DMS114 treated with DMSO at 0.1 percent for 48 hours (cell line): ENCODE results near the gene MELK.

ENCODE experiments used
- DNase-seq: peaks from one replicate; lab custom pipeline; 2025; ENCODE audit not compliant: unreplicated experiment; lab: John Stamatoyannopoulos, UW

The MELK gene

GRCh38 chr9:36665921-36666431, 93.3 kb downstream of the MELK start:
- DNase-seq: no peak

GRCh38 chr9:36671561-36671960, 98.9 kb downstream of the MELK start:
- DNase-seq: no peak

DNA sequence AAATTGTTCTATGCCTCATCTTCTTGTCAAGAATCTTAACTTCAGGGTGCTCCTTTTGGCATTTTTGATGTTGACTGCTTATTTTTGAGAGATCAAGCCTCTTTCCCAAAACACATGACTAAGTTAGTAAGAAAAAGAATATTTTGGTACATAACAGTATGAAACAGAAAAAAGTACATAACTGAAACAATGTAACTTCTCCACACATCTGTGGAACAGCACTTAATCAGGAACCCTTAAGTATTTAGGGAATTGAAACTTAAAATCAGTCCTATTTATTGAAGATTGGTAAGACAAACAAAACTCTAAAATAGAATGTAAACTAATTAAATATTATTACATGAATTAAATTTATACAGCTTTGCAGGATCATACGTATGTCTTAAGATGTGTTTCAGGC, 103.4 kb downstream of the MELK start:
- DNase-seq: no peak

DNA sequence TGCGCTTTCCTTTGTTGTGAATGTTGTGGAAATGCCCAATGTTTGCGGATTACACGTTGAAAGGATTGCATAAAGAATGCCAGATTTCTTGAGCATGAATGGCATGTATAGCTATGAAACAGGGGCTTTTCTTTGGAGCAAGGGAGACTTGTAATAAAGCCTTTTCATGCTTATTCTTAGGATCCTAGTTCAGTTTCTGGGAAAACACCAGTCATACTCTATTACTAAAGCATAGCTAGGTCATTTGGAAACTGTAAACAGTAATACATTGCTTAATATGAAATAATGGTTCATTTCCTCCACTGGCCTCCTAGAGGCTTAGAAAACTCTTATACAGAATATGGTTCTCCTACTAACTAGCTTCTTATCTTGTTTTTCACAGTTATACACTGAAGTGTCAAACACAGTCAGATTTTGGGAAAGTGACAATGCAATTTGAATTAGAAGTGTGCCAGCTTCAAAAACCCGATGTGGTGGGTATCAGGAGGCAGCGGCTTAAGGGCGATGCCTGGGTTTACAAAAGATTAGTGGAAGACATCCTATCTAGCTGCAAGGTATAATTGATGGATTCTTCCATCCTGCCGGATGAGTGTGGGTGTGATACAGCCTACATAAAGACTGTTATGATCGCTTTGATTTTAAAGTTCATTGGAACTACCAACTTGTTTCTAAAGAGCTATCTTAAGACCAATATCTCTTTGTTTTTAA, 104.2 kb downstream of the MELK start:
- no peak for DNase-seq

- no peak for DNase-seq
Measured at GRCh38 chr9:36677611-36678010, 104.9 kb downstream of the MELK start.

DNA sequence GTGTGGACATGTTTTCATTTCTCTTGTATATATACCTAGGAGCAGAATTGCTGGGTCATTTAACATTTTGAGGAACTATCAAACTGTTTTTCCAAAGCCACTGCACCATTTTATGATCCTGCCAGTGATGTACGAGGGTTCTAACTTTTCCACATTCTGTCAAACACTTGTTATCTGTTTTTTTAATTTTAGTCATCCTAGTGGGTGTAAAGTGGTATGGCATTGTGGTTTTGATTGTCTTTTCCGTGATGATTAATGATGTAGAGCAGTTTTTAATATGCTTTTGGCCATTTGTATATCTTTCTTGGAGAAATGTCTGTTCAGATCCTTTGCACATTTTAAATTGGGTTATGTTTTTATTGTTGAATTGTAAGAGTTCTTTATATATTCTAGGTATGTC, 107.0 kb downstream of the MELK start:
- DNase-seq: no peak

DNA sequence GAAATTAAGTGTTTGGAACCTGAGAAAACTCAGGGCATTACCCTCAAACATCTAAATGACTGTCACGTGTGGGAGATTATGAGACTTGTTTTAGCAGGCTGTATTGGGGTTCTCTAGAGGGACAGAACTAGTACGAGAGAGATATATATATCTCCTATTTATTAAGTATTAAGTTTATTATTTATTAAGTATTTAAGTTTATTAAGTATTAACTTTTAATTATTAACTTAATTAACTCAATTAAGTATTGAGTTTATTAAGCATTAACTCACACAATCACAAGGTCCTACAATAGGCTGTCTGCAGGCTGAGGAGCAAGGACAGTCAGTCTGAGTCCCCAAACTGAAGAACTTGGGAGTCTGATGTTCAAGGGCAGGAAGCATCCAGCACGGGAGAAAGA, 113.8 kb downstream of the MELK start:
- DNase-seq: no peak

DNA sequence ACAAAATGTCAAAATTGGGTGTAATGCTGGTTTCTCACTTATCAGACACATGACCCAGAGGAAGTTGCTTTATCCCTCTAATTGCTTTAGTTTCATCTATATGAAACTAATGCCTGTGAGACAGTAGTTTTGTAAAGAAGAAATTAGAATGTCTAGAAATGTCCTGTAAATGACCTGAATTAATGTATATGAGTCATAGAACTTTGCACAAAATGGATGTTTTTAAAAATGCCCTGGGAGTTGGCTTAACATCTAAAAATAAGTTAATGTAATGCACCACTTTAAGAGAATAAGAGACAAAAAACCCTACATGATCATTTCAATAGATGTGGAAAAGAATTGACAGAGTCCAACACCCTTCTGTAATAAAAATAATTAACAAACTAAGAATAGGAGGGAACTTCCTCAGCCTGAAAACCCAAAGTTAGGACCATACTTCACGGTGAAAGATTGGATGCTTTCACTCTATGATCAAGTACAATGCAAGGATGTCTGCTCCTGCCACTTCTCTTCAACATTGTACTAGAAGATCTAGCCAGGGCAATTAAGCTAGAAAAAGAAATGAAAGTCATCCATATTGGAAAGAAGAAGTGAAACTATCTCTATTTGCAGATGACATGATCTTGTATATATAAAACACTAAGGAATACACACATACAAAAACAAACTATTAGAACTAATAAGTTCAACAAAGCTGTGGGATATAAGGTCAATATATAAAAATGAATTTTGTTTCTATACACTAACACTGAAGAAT, 117.9 kb downstream of the MELK start:
- no peak for DNase-seq

DNA sequence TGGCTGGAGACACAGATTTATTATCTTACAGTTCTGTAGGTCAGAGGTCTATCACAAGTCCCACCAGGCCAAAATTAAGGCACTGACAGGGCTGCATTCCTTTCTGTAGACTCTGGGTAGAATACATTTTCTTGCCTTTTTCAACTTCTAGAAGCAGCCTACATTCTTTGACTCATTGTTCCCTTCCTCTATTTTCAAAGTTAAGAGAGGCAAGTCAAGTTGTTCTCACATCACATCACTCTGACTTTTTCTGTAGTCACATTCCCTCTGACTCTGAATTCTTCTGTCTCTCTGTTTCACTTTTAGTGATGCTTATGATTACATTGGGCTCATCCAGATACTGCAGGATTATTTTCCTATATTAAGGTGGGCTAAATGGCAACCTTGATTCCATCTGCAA, 119.0 kb downstream of the MELK start:
- no peak for DNase-seq

DNA sequence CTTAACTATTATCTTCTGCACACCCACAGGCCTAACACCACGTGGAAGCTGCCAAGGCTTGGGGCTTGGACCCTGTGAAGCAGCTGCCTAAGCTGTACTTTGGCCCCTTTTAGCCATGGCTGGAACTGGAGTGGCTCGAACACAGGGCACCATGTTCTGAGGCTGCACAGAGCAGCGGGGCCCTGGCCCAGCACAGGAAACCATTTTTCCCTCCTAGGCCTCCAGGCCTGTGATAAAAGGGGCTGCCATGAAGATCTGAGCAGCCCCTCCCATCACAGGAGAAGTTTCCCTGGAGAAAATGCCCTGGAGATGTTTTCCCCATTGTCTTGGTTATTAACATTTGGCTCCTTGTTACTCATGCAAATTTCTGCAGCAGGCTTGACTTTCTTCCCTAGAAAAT, 126.3 kb downstream of the MELK start:
- DNase-seq: no peak

- no peak for DNase-seq
Measured at GRCh38 chr9:36704148-36704547, 131.5 kb downstream of the MELK start.

DNA sequence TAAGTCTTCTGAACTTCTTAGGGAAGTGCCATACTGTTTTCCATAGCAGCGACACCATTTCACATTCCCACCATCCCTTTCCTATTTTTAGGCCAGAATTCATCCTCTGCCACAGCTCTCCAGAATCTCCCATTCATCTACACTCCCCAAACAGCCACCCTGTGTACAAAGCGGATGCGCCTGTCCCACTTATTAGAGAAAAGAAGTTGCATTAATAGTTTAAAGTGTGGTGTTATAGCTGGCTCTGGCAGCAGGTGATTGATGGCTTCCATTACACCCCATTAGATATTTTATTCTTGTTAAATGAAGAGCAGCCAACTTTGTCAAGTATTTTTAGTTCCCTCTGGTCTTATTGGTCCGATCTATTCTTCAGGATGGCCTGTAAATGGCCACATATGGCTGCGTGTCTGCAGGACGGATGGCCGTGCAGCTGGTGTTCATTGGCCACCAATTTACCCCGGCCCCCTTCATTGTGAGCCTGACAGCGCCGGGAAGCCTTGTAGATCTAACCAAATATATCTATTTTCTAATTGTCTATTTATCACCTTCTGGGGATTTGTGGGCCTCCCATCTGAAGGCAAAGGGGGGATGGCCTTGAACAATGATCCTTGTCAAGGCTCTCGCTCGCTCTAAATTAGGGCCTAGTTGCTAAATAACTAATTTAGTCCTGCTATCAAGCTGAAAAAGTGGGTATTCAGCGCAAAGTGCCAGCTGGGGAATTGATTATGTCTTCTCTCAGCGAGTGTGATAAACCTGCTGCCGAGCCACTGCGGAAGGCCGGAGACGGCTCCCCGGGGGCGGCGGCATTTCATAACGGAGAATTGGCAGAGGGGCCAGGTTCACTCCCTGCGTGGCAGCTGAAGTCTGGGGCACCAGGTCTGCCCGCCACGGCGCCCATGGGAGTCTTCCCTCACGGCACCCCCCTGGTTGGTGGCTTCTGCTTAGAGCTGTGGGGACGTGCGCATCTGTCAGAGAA, 141.1 kb downstream of the MELK start:
- no peak for DNase-seq

DNA sequence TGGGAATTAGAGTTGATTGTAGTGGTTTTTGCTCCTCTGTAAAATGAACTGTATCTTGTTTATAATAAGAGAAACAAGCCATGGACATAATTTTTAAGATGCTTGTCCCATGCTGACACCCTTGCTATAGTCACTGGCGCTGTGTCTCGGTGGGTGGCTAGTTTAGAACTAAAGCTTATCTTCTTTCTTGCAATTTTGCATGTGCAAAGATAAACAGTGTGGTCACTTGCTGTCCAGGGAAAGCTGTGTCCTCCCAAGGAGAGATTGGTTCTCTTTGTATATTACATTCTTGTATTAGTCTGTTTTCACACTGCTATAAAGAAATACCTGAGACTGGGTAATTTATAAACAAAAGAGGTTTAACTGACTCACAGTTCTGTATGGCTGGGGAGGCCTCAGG, 143.8 kb downstream of the MELK start:
- DNase-seq: no peak

GRCh38 chr9:36717276-36717675, 144.6 kb downstream of the MELK start:
- no peak for DNase-seq

GRCh38 chr9:36718612-36719011, 145.9 kb downstream of the MELK start:
- DNase-seq: no peak

- DNase-seq: no peak
Measured at GRCh38 chr9:36720043-36720442, 147.3 kb downstream of the MELK start.

DNA sequence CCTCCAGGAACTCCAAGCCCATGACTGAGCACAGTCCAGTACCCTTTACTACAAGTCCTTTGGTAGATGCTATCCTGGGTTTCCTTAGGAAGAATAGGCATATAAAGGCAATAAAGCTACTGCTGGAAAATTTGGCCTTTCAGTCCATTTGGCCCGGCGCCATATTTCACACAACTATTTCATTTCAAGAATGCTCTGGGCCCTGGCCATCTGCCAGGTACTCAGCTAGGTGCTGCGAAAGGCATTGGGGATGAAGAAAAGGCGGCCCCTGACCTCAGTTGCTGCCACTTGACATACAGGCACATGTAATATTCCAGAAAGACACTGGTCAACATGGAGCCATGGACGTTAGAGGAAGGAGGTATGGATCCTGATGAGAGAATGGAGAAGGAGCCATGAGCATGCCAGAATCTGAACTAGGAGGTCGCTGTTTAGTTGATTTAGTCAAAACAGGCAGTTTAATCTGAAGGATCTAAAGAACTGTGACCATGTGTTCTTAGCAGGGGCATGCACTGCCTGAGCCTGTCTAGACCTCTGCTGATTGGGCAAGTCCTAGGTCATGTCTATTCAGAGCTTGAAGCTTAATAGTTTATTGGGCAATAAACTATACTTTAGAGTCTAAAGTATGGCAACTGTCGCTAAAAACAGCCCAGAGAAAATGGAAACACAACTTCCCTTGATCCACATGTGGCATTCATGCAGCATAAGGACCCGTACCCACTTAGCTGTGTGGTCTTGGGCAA, 149.3 kb downstream of the MELK start:
- no peak for DNase-seq

DNA sequence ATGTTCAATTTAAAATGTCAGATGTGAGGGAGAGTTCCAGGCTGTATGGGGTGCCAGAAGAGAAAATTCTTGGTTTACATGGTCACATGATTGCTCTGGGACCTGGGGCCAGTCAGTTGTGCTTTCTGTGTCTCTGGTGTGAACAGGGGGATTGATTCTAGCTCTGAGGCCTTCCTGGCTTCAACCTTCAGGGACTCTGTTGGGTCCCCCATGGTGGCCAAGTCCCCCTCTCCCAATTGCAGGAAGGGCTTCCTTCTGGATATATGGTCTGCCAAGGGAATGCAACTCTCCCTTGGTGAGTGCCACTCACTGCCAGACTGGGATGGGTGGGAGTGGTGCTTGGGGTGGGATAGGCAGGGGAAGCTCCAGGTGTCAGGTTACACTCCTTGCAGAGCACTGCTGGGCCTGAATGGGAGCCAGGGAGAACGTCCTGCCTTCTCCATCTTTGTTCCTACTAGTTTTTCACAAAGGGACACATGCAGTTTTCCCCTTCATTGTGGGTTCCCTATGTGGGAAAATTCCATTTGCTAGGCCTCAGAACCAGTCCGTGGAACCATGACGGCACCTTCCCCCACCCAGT, 153.2 kb downstream of the MELK start:
- DNase-seq: no peak
